ENCODE measurements around the gene FRA10AC1.
A peak's percentile ranks its signal among the peaks of the same experiment; 100 is the strongest.
"Not testable (repeated sequence)": the region's sequence is repeated elsewhere in the genome, so short reads cannot be mapped to it uniquely, and the experiment has no call there.

Gene FRA10AC1

GRCh38 chr10:93701866-93702209 is 554 bp downstream of the FRA10AC1 start:
- DNase-seq: peak in 1 of 2 donors; percentile 23

- no peak for DNase-seq
These were observed 5.2 kb downstream of the FRA10AC1 start for GRCh38 chr10:93697207-93697606.

GRCh38 chr10:93696582-93696981 is 5.8 kb downstream of the FRA10AC1 start:
- not testable (repeated sequence) for DNase-seq

GRCh38 chr10:93695740-93696139 is 6.7 kb downstream of the FRA10AC1 start:
- DNase-seq: no peak

GRCh38 chr10:93687737-93688136 is 14.7 kb downstream of the FRA10AC1 start:
- DNase-seq: no peak

GRCh38 chr10:93680412-93681047 is 21.9 kb downstream of the FRA10AC1 start:
- DNase-seq: no peak

GRCh38 chr10:93678805-93679587 is 23.4 kb downstream of the FRA10AC1 start:
- DNase-seq: no peak

- DNase-seq: no peak
These were observed 24.0 kb downstream of the FRA10AC1 start for GRCh38 chr10:93678386-93678785.

- no peak for DNase-seq
These were observed 28.6 kb downstream of the FRA10AC1 start for GRCh38 chr10:93673791-93674190.

GRCh38 chr10:93672890-93673289 is 29.5 kb downstream of the FRA10AC1 start:
- DNase-seq: no peak

GRCh38 chr10:93672022-93672678 is 30.2 kb downstream of the FRA10AC1 start:
- no peak for DNase-seq

- no peak for DNase-seq
These were observed 31.4 kb downstream of the FRA10AC1 start for GRCh38 chr10:93671042-93671441.

GRCh38 chr10:93670372-93670771 is 32.0 kb downstream of the FRA10AC1 start:
- no peak for DNase-seq

GRCh38 chr10:93667795-93668194 is 34.6 kb downstream of the FRA10AC1 start:
- no peak for DNase-seq

- DNase-seq: no peak
These were observed 36.4 kb downstream of the FRA10AC1 start for GRCh38 chr10:93666030-93666429.

- DNase-seq: no peak
These were observed 44.6 kb downstream of the FRA10AC1 start for GRCh38 chr10:93657757-93658156.

- no peak for DNase-seq
These were observed 46.2 kb downstream of the FRA10AC1 start for GRCh38 chr10:93656155-93656554.

GRCh38 chr10:93654201-93654600 is 48.2 kb downstream of the FRA10AC1 start:
- no peak for DNase-seq

GRCh38 chr10:93652857-93653256 is 49.5 kb downstream of the FRA10AC1 start:
- no peak for DNase-seq

- DNase-seq: no peak
These were observed 62.6 kb downstream of the FRA10AC1 start for GRCh38 chr10:93639791-93640190.

GRCh38 chr10:93630625-93631557 is 71.5 kb downstream of the FRA10AC1 start:
- no peak for DNase-seq

- DNase-seq: no peak
These were observed 72.6 kb downstream of the FRA10AC1 start for GRCh38 chr10:93629647-93630305.
